B cell (primary cell): Measurements from ENCODE around the gene BLOC1S1. TPM values are rescaled to one million over a fixed set of nuclear protein-coding genes. Genes with fewer than 3 reads are reported as not detected.
A peak's percentile ranks its signal among the peaks of the same experiment; 100 is the strongest.

Experiments
- ATAC-seq: fragments of 200-7000 bp; cut with Tn5 transposase; one replicate; pipeline ENCODE4 v1.10.0; 2021; ENCODE audit warnings: low read depth, mild to moderate bottlenecking, moderate number of reproducible peaks, moderate library complexity
- CTCF ChIA-PET: fragments of 350-600 bp; sonication (Branson Sonifier 250); formaldehyde crosslinking; loops from one replicate; lab custom pipeline; 2021; ENCODE audit warnings: antibody characterized with exemption, inconsistent platforms; lab: Charles Lee
- POLR2A ChIA-PET: fragments of 350-600 bp; sonication (Branson Sonifier 250); formaldehyde crosslinking; loops from one replicate; lab custom pipeline; 2021; ENCODE audit warnings: antibody characterized with exemption; lab: Charles Lee
- DNase-seq: peaks from one replicate; pipeline ENCODE4 v3.0.0; 2013
- H2AFZ ChIP-seq: 2 replicates; pipeline ENCODE4 v1.6.1; 2012; ENCODE audit warnings: mild to moderate bottlenecking, low read depth, low read length; ENCODE audit not compliant: insufficient read depth, poor library complexity, severe bottlenecking
- H3K27ac ChIP-seq, 2 donors: 1 replicate in 1 of 2; 2 replicates in 1 of 2; pipeline ENCODE4 v1.5.1; 2012 to 2013; ENCODE audit warnings: low read length in 2 of 2, mild to moderate bottlenecking in 2 of 2, moderate library complexity in 1 of 2
- H3K27me3 ChIP-seq, 4 experiments: fragments of 200-600 bp in 1 of 4; sonication (generic) in 1 of 4; replicated peaks in 1 of 4; 1 replicate in 2 of 4; 2 replicates in 2 of 4; pipeline versions ENCODE4 v1.6.1 to v1.7.0; 2013 to 2016; ENCODE audit warnings: low read length in 3 of 4, mild to moderate bottlenecking in 2 of 4, mixed read lengths in 1 of 4, moderate library complexity in 1 of 4; ENCODE audit not compliant: insufficient read depth in 4 of 4, control insufficient read depth in 3 of 4; ENCODE audit errors: control extremely low read depth in 1 of 4
- H3K36me3 ChIP-seq, 2 experiments: replicated peaks in 1 of 2; 1 replicate in 1 of 2; 2 replicates in 1 of 2; pipeline versions ENCODE4 v1.6.1 to v1.7.1; 2013; ENCODE audit warnings: low read length in 1 of 2; ENCODE audit not compliant: insufficient read depth in 2 of 2, control insufficient read depth in 1 of 2; ENCODE audit errors: control extremely low read depth in 1 of 2, extremely low read depth in 1 of 2
- H3K4me1 ChIP-seq, 2 donors: fragments of 200-600 bp in 1 of 2; sonication (generic) in 1 of 2; 1 replicate in 1 of 2; 2 replicates in 1 of 2; pipeline versions ENCODE4 v1.5.1 to v1.6.1; 2013 to 2017; ENCODE audit warnings: low read length in 2 of 2; ENCODE audit not compliant: control insufficient read depth in 2 of 2, insufficient read depth in 2 of 2
- H3K4me2 ChIP-seq: replicated peaks from 2 replicates; pipeline ENCODE3; 2012; ENCODE audit warnings: mild to moderate bottlenecking, low read depth, low read length; ENCODE audit not compliant: poor library complexity, severe bottlenecking
- H3K4me3 ChIP-seq, 5 experiments: fragments of 200-600 bp in 1 of 5; sonication (generic) in 1 of 5; 1 replicate in 3 of 5; 2 replicates in 2 of 5; pipeline versions ENCODE4 v1.5.1 to v1.7.0; 2011 to 2016; ENCODE audit warnings: low read length in 4 of 5, mild to moderate bottlenecking in 4 of 5, low read depth in 2 of 5, control low read depth in 1 of 5, moderate library complexity in 1 of 5; ENCODE audit not compliant: insufficient read depth in 1 of 5; ENCODE audit errors: control extremely low read depth in 1 of 5, extremely low read depth in 1 of 5
- H3K79me2 ChIP-seq: fragments of 200-600 bp; sonication (generic); one replicate; pipeline ENCODE4 v1.6.0; 2016; ENCODE audit warnings: low read length; ENCODE audit not compliant: control insufficient read depth, insufficient read depth
- H3K9ac ChIP-seq: fragments of 200-600 bp; sonication (generic); 2 replicates; pipeline ENCODE4 v1.6.1; 2017; ENCODE audit warnings: mild to moderate bottlenecking, low read length, moderate library complexity
- H3K9me3 ChIP-seq, 3 donors: one replicate each; pipeline versions ENCODE4 v1.6.1 to v1.7.1; 2013; ENCODE audit warnings: low read length in 2 of 3; ENCODE audit not compliant: control insufficient read depth in 2 of 3, insufficient read depth in 1 of 3; ENCODE audit errors: control extremely low read depth in 1 of 3
- H4K20me1 ChIP-seq: 2 replicates; pipeline ENCODE4 v1.6.0; 2012; ENCODE audit warnings: mild to moderate bottlenecking, low read length; ENCODE audit not compliant: insufficient read depth, control insufficient read depth, poor library complexity, severe bottlenecking
- H3K27ac Mint-ChIP-seq: one replicate; pipeline ENCODE4 v1.8.0; 2021; ENCODE audit warnings: mixed read lengths
- H3K27me3 Mint-ChIP-seq: one replicate; pipeline ENCODE4 v1.8.0; 2021; ENCODE audit warnings: mixed read lengths
- H3K4me1 Mint-ChIP-seq: one replicate; pipeline ENCODE4 v1.8.0; 2021; ENCODE audit warnings: mixed read lengths
- H3K4me3 Mint-ChIP-seq: one replicate; pipeline ENCODE4 v1.8.0; 2021; ENCODE audit warnings: mixed read lengths
- H3K9me3 Mint-ChIP-seq: one replicate; pipeline ENCODE4 v1.8.0; 2022; ENCODE audit warnings: mixed read lengths; ENCODE audit not compliant: insufficient read depth
- CTCF ChIP-seq: fragments of 200-600 bp; IDR thresholded peaks from one replicate; pipeline ENCODE4 v1.8.0; 2022; ENCODE audit warnings: antibody characterized with exemption, mild to moderate bottlenecking
- EZH2 ChIP-seq: IDR thresholded peaks from 2 replicates; pipeline ENCODE4 v1.6.1; 2012; ENCODE audit warnings: borderline replicate concordance, low read depth, mild to moderate bottlenecking, moderate library complexity, low read length; ENCODE audit not compliant: insufficient read depth, poor library complexity, severe bottlenecking
- WGBS: methylation state at CpG from one replicate; pipeline ENCODE4 v1.1.5; 2013; ENCODE audit warnings: missing lambda C conversion rate; ENCODE audit not compliant: insufficient coverage; 5-methylcytosine and 5-hydroxymethylcytosine counted together
- intact Hi-C: fragments of 100-400 bp; cut with micrococcal nuclease; formaldehyde crosslinking; loops from one replicate; pipeline ENCODE4 v1.10.0; 2022
- polyA plus RNA-seq: library from polyadenylated mRNA; depleted of rRNA; stranded (reverse); fragments of >200 nt; gene quantifications from 2 replicates; pipeline ENCODE4 v1.2.3, GENCODE V29; 2012
- total RNA-seq, 2 donors: library from RNA; stranded (reverse); fragments of 120-200 nt in 1 of 2; gene quantifications; 1 replicate in 1 of 2; 2 replicates in 1 of 2; pipeline versions ENCODE4 v1.2.3 to v1.2.4, GENCODE V29; 2013 to 2022

BLOC1S1 gene
- total and polyA plus RNA-seq, 2 donors (not counting 1 experiment from before 2014, with no cell fraction given): 71.1 to 229 TPM

- Mint-ChIP-seq H3K4me1 (peaks cover 37% of the 10 kb centered on the region), H3K9me3 (no peaks in the 10 kb centered on the region), H3K27ac (peak overlapping the region; percentile 86), H3K4me3 (peak overlapping the region; percentile 97), H3K27me3 (no peaks in the 10 kb centered on the region)
- H3K27me3 ChIP-seq: no peaks in the 10 kb centered on the region
- intact Hi-C loops: no loop called here
- peaks cover 20 to 32% of the 10 kb centered on the region in 2 donors for H3K4me1 ChIP-seq
- no peaks in the 10 kb centered on the region for H3K9me3 ChIP-seq
- H3K79me2 ChIP-seq: peaks cover 6% of the 10 kb centered on the region
- peak overlapping the region; percentile 19 for H2AFZ ChIP-seq
- peak overlapping the region; percentile 97 for H3K4me2 ChIP-seq
- H3K4me3 ChIP-seq: peak overlapping the region in 2 of 5 experiments; percentile 21 to 27
- no peak overlapping the region for H3K9ac ChIP-seq
- ChIA-PET POLR2A (interaction anchor here (0.5 to 1.5 kb wide), 3 partner anchors 72 to 814 kb away, joined by 3 to 6 read pairs (median 3); partner anchors contain the start of genes ORMDL2 and SARNP), CTCF (interaction anchor here (1.0 to 4.3 kb wide), 5 partner anchors 7 to 195 kb away, joined by 3 to 12 read pairs (median 4); no protein-coding TSS in a partner anchor)
- DNase-seq: no peak
- no peak overlapping the region for H3K27ac ChIP-seq
- 31% methylated on average over 6 of the region's 13 CpGs for WGBS
- peaks cover 0 to 6% of the 10 kb centered on the region in 2 experiments for H3K36me3 ChIP-seq
- TF ChIP-seq CTCF: no peak
- TF ChIP-seq EZH2: no peak
- H4K20me1 ChIP-seq: no peaks in the 10 kb centered on the region
- peak; percentile 28 for ATAC-seq
These were observed 29.7 kb downstream of the BLOC1S1 start for GRCh38 chr12:55745361-55746173.
